GM12878 (cell line): Measurements from ENCODE around the gene NPR1. TPM values are rescaled to one million over a fixed set of nuclear protein-coding genes. Genes with fewer than 3 reads are reported as not detected.

ENCODE experiments used
- ASH2L ChIP-seq: fragments of 300-600, 200-600 bp; sonication (generic); IDR thresholded peaks from 2 replicates; pipeline ENCODE4 v1.6.1; 2017; ENCODE audit warnings: low read depth, mild to moderate bottlenecking, borderline replicate concordance
- CHD4 ChIP-seq: fragments of 200-600 bp; sonication (generic); IDR thresholded peaks from 2 replicates; pipeline ENCODE4 v1.6.1; 2016; ENCODE audit warnings: mild to moderate bottlenecking
- E2F4 ChIP-seq: IDR thresholded peaks from 2 replicates; pipeline ENCODE4 v1.6.1; 2012; ENCODE audit warnings: low read depth, low read length, improper control_type of control experiment
- EGR1 ChIP-seq, 2 experiments: IDR thresholded peaks; 1 replicate in 1 of 2; 2 replicates in 1 of 2; pipeline ENCODE4 v1.6.1; 2011 to 2012; ENCODE audit warnings: low read depth in 2 of 2, low read length in 2 of 2, borderline replicate concordance in 1 of 2, mild to moderate bottlenecking in 1 of 2, moderate library complexity in 1 of 2
- ETV6 ChIP-seq, 2 experiments: fragments of 450-650 bp in 1 of 2; IDR thresholded peaks in 1 of 2; conservative IDR thresholded peaks in 1 of 2; 2 replicates each; pipeline ENCODE4 v1.6.1; 2014; ENCODE audit warnings: antibody characterized with exemption in 1 of 2, borderline replicate concordance in 1 of 2, low read depth in 1 of 2, mild to moderate bottlenecking in 1 of 2, moderate library complexity in 1 of 2
- FOS ChIP-seq: IDR thresholded peaks from 3 replicates; pipeline ENCODE4 v1.6.1; 2011; ENCODE audit warnings: borderline replicate concordance; ENCODE audit not compliant: insufficient read length; ENCODE audit errors: extremely low read depth
- FOXK2 ChIP-seq: fragments of 450-650 bp; IDR thresholded peaks from 2 replicates; pipeline ENCODE4 v1.6.1; 2017; ENCODE audit warnings: mild to moderate bottlenecking, moderate library complexity
- JUNB ChIP-seq: IDR thresholded peaks from 2 replicates; pipeline ENCODE4 v1.6.1; 2016; ENCODE audit warnings: antibody characterized with exemption, mild to moderate bottlenecking
- JUND ChIP-seq: IDR thresholded peaks from 2 replicates; pipeline ENCODE4 v1.6.1; 2012; ENCODE audit warnings: low read depth, mild to moderate bottlenecking, low read length, improper control_type of control experiment, moderate library complexity
- KLF5 ChIP-seq: fragments of 450-650 bp; IDR thresholded peaks from 2 replicates; pipeline ENCODE4 v1.6.1; 2014; ENCODE audit warnings: mild to moderate bottlenecking; ENCODE audit not compliant: partially characterized antibody
- NKRF ChIP-seq: fragments of 450-650 bp; conservative IDR thresholded peaks from 2 replicates; pipeline ENCODE4 v1.6.1; 2017; ENCODE audit warnings: mild to moderate bottlenecking, moderate library complexity
- PAX5 ChIP-seq: IDR thresholded peaks from 2 replicates; pipeline ENCODE4 v1.6.1; 2011; ENCODE audit warnings: low read depth, low read length, borderline replicate concordance
- PML ChIP-seq: IDR thresholded peaks from 2 replicates; pipeline ENCODE4 v1.6.1; 2012; ENCODE audit warnings: low read length, inconsistent platforms
- RBBP5 ChIP-seq: fragments of 200-600 bp; sonication (generic); conservative IDR thresholded peaks from 2 replicates; pipeline ENCODE4 v1.6.1; 2016
- RELA ChIP-seq: fragments of 450-650 bp; IDR thresholded peaks from 2 replicates; pipeline ENCODE4 v1.8.0; 2014; ENCODE audit warnings: borderline replicate concordance; ENCODE audit not compliant: partially characterized antibody
- SMAD1 ChIP-seq: fragments of 450-650 bp; IDR thresholded peaks from 2 replicates; pipeline ENCODE4 v1.6.1; 2018; ENCODE audit warnings: mild to moderate bottlenecking, low read depth; ENCODE audit not compliant: partially characterized antibody
- SREBF1 ChIP-seq: IDR thresholded peaks from 2 replicates; pipeline ENCODE4 v1.6.1; 2012; ENCODE audit warnings: mild to moderate bottlenecking, low read length
- TBL1XR1 ChIP-seq: IDR thresholded peaks from 2 replicates; pipeline ENCODE4 v1.6.1; 2012; ENCODE audit warnings: low read depth, low read length, improper control_type of control experiment
- TCF7 ChIP-seq: IDR thresholded peaks from 2 replicates; pipeline ENCODE4 v1.6.1; 2014; ENCODE audit warnings: antibody characterized with exemption, borderline replicate concordance
- ZBTB11 ChIP-seq: fragments of 450-650 bp; formaldehyde crosslinking; IDR thresholded peaks from 2 replicates; pipeline ENCODE4 v1.5.0; 2022; ENCODE audit warnings: mild to moderate bottlenecking, missing genetic modification characterization
- ZBTB33 ChIP-seq: fragments of 450-650 bp; IDR thresholded peaks from 2 replicates; pipeline ENCODE4 v1.6.1; 2017; ENCODE audit warnings: mild to moderate bottlenecking
- ZZZ3 ChIP-seq: IDR thresholded peaks from 2 replicates; pipeline ENCODE4 v1.6.1; 2011; ENCODE audit warnings: low read depth; ENCODE audit not compliant: control insufficient read depth, insufficient read length
- polyA plus RNA-seq, 11 experiments: library from polyadenylated mRNA; depleted of rRNA in 4 of 11; unstranded in 6 of 11; stranded (reverse) in 5 of 11; fragments of >200 nt; fragmentation: Nextera tagmentation in 4 of 11; fragmentation: Illumina TruSeq in 1 of 11; extraction: Ambion mirVana in 4 of 11; extraction: Trizol in 1 of 11; gene quantifications; 1 replicate in 1 of 11; 2 replicates in 10 of 11; pipeline versions ENCODE4 v1.2.1 to v1.2.3, GENCODE V29; 2011 to 2016; ENCODE audit warnings: inconsistent platforms in 2 of 11, missing spikeins in 2 of 11, low read depth in 1 of 11
- total RNA-seq, 4 experiments: library from RNA; depleted of rRNA in 3 of 4; stranded (reverse); fragments of >200 nt in 3 of 4; fragmentation: Illumina TruSeq in 1 of 4; extraction: Trizol in 1 of 4; gene quantifications; 2 replicates each; pipeline versions ENCODE4 v1.2.1 to v1.2.3, GENCODE V29; 2013 to 2021

Gene NPR1
- total and polyA plus RNA-seq, 10 of the 15 experiments (the other 5 are each of a cell fraction or from before 2014, with no cell fraction given), result 0.09 to 2.1 (median 0.28) TPM; not detected in 1

- TF ChIP-seq FOS (peak; percentile 84), JUND (no peak), KLF5 (peak; percentile 34), ZBTB11 (no peak), EGR1 (IDR thresholded peaks at IDR 0.05; ENCODE audit: borderline replicate concordance in 1 of 2, low read depth in 2 of 2, low read length in 2 of 2) (peak in 1 of 2 experiments; percentile 21; a peak in 1 of 3 replicates), FOXK2 (no peak), SREBF1 (no peak), NKRF (peak; percentile 19; the same call in 1 of the 2 replicates), RBBP5 (no peak), ASH2L (no peak), ZZZ3 (no peak), PAX5 (no peak), CHD4 (no peak), ETV6 (conservative IDR thresholded peaks at IDR 0.05 in 1 of 2, IDR thresholded peaks at IDR 0.05 in 1 of 2; ENCODE audit: borderline replicate concordance in 1 of 2, low read depth in 1 of 2) (no peak), RELA (no peak), TBL1XR1 (no peak), E2F4 (no peak), SMAD1 (no peak), JUNB (no peak), PML (peak; percentile 72; the same call in 1 of the 2 replicates), TCF7 (no peak), ZBTB33 (no peak)
These were observed 49.2 kb downstream of the NPR1 start, which contains the start of gene INTS3 (continued) for GRCh38 chr1:153727463-153728304.
